ENCODE data around the gene HDGF.

The HDGF gene

DNA sequence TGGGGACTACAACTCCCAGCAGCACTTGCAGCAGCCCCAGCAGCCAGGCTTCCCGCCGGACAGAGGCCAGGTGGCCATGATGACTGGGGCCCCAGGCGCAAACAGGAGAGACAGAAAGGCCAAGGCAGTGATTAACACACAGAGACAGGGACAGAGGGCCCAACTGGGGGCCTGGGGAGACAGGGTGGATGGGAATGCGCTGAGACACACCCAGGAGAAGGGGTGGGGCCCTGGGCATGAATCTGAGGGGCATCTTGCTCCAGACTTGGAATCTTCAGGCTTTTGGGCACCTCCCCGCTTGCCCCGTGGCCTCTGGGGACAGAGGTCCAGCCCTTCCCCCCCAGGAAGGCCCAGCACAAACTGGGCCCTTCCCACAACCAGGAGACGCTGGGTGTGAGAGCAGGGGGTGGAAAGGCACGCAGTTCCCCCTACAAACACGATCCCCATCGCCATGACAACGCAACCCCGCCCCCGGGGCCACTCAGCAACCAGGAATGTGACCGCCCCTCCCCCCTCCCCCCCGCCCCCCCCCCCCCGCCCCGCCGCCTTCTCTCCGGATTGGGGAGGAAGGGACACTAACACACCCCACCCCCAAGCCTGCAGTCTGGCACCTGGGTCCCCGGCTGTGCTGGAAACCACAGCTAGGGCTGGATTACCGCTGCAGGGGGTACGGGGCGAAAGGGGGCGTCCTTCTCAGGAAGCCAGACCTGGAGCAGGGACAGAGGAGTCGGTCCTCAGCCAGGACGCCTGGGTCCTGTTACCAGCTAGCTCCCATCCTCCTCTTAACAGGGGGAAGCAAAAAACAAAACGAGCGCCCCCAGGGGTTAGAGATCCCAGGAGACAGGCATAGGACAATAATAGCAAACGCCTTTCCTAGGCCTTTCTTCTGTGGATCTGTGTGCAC is 4.5 kb downstream of the HDGF start:
- DNase-seq (ENCODE audit: low read depth): peak; percentile 66

DNA sequence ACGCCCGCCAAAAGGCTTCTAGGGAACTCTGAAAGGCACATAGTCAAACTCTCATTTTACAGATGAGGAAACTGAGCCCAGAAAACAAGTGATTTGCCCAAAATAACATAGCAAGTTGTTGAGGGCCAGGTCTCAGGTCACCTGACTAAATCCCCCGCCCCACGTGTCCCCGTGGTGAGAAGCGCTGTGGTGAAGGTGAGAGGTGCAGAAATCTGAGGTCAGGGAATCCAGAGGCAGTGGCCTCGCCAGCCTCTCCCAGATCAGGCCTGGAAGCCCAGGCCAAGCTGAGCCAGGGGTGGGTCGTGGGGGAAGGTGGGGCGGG is 5.1 kb downstream of the HDGF start:
- no peak for DNase-seq (ENCODE audit: low read depth)

DNA sequence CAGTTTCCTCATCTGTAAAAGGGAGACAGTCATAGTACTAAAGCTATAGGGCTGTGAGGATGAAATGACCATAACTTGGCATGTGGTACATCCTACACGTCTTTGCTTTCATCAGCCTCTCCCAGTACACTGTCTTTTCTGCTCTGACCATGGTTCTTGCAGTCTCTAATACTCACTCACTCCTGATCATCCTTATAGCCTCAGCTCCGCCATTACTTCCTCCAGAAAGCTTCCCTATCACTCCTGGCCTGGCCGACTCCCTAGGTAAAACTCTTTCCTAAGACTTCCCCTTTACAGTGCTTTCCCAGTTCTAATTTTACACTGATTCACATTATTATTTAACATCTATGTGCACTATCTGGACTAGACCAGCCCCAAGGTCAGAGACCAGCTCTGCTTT is 5.6 kb downstream of the HDGF start:
- DNase-seq (ENCODE audit: low read depth): no peak

DNA sequence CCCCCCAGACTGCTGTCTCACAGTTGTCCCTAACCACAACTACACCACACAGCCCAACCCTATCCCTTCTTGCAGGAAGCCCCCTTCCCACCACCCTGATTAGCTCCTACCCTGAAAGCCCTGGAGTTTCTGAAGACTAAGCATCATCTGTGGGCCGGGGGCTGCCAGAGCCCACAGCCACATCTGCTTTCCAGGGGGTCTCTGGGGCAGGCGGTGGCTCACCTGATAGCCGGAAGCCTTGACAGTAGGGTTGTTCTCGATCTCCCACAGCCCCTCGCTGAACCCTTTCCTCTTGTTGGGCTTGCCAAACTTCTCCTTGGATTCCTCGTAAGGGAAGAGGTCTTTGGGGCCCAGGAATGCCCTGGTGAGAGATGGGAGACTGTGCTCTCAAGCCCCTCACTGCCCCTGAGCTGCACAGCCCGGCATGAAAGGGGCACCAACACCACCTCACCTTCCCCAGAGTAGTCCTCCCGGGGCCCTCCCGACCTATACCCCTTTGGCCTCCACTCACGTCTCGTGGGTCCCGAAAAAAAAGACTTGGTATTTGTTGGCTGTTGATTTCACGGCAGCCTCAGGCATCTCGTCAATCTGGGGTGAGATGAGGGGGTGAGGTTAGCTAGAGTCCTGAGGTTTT is 6.6 kb downstream of the HDGF start:
- no peak for DNase-seq (ENCODE audit: low read depth)

- no peak for DNase-seq (ENCODE audit: low read depth)
Observed at GRCh38 chr1:156744344-156744743, 7.1 kb downstream of the HDGF start.

- no peak for DNase-seq (ENCODE audit: low read depth)
Observed at GRCh38 chr1:156743367-156744302, 7.8 kb downstream of the HDGF start.

GRCh38 chr1:156742801-156743200 is 8.7 kb downstream of the HDGF start:
- no peak for DNase-seq (ENCODE audit: low read depth)

DNA sequence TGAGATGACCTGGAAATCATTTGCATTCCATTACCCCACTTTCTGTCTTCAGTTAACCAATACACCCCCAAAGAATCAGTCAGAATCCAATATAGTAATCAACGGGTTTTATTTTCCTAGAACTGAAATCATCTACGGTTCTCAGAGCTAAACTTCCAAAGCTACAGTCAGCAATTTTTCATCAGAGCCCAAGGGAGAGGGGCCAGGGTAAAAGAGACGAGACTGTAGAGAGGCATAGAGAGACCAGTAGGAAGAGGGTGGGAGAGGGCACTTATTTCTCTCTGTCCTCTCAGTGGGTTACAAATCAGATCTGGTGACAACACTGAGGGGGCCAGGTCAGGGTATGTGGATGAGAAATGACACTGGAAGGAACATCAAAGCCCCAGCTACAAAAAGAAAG is 9.5 kb downstream of the HDGF start:
- no peak for DNase-seq (ENCODE audit: low read depth)

- DNase-seq (ENCODE audit: low read depth): no peak
Observed at GRCh38 chr1:156741481-156741983, 9.9 kb downstream of the HDGF start.

GRCh38 chr1:156740741-156741480 is 10.6 kb downstream of the HDGF start, which contains the start of gene MRPL24:
Gene MRPL24 (minus strand): TSS chr1:156741088. CDS start chr1:156738704, 2,384 bp downstream.
- DNase-seq (ENCODE audit: low read depth): peak; percentile 89

DNA sequence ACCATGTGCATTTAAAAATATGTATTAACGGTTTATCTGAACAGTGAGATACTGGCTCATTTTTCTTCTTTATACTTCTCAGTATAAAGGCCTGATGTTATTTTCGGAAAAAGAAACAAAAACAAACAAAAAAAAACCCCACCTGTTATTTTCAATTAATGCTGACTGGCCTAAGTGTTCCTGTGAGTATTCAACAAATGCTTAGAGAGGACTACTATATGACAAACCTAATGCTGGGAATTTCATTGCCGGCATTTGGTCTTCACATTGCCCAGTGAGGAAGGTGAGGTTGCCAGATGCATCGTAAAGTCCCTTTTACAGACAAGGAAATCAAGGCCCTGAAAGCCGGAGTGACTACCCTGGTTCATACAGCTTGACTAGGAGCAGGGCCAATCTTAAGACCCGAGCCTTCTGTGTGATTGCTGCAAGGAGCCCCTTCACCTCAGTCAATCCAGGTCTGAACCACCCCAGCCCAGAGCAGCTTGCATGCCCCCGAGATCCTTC is 11.2 kb downstream of the HDGF start:
- no peak for DNase-seq (ENCODE audit: low read depth)

DNA sequence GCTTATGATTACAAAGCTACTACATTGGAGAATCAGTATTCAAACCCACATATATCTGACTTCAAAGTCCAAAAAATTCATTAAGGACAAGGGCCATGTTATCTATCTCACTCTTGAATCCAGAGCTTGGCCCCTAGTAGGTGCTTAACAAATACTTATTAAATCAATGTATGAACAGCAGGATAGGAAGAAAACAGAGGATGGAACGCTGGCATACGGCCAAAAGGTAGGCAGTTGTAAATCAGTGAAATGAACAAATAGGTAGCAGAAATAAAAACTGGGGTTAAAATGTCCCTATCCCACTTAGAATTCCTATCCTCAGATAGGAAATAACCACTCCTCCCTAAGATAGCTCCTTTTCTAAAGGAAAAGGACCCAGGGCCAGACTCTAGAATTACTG is 12.6 kb downstream of the HDGF start:
- DNase-seq (ENCODE audit: low read depth): no peak

DNA sequence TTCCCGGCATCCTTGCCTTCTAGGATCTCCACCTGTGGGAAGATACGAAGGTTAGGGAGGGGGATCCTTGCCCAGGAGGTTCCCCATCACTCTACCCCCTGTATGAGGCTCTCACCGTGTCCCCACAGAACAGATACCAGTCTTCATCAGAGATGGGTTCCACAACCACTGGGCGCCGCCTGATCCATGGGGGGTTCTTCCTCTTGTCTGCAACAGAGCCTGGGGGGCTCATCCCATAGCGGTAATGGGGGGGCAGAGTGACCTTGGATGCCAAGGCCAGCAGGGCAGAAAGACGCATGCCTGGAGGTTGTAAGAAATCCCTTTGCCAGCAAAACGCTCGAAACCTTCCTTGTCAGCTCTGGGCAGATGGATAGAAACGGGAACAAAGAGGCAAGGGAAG is 13.1 kb downstream of the HDGF start:
- no peak for DNase-seq (ENCODE audit: low read depth)

DNA sequence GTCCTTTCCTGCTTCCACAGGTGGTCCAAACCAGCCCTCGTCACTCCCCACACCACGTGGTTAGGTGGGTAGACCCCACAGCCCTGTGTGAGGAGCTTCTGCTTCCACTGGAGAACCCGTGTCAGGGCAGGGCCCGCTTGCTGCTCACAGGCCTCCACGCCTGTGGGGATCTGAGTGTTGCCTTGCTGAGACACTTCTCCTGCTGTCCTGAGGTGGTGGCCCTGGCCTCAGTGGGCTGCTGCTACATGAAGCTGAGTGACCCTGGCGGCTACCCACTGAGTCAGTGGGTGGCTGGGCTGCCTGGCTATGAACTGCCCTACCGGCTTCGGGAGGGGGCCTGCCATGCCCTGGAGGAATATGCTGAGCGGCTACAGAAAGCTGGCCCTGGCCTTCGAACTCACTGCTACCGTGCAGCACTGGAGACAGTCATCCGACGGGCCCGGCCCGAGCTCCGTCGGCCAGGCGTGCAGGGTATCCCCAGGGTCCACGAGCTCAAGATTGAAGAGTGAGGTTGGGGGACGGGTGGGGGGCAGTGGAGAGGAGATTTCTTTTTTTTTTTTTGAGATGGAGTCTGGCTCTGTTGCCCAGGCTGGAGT is 17.4 kb downstream of the HDGF start:
- no peak for DNase-seq (ENCODE audit: low read depth)

- peak; percentile 88 for DNase-seq (ENCODE audit: low read depth)
Observed at GRCh38 chr1:156728599-156729462, 22.6 kb downstream of the HDGF start, which contains the start of gene ISG20L2. Gene ISG20L2 (minus strand): TSS chr1:156728766. CDS start chr1:156727652, 1,114 bp downstream.

- DNase-seq (ENCODE audit: low read depth): peak; percentile 70
Observed at GRCh38 chr1:156727926-156728598, 23.4 kb downstream of the HDGF start, which contains the start of gene METTL25B. Gene METTL25B (plus strand): TSS chr1:156728469. CDS start chr1:156729105, 636 bp downstream.

GRCh38 chr1:156727492-156727891 is 24.0 kb downstream of the HDGF start:
- DNase-seq (ENCODE audit: low read depth): no peak

DNA sequence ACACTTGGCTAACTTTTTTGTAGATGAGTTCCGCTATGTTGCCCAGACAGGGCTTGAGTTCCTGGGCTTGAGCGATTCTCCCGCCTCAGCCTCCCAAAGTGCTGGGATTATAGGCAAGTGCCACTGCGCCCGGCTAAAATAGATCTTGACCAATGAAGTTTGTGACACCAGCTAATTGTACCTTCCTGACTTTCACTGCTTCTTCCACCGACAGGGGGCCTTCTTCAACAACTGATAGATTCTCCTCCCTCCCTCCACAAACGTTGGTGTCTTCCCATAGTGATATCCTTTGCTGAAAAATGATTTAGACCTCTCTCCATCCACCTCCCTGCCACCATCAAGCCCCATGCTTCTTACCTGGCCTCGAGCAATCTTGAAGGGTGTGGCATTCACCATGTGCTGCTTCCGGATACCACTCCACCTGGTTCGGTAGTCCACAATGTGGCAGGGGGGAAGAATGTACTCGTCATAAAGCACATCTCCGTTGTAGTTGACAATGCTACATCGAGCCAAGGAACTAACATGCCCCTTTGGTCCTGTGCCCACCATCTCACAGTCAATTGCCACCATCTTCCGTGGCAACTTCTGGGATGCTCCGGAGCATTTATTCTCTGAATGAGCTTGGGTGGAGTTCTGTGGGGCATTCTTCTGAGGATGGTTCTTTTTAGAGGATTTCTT is 24.8 kb downstream of the HDGF start:
- DNase-seq (ENCODE audit: low read depth): no peak

Measured in stimulated activated CD8-positive, alpha-beta memory T cell treated with anti-CD3 and anti-CD28 coated beads, Interleukin-4, amount 100 ng/mL, for 24 hours (primary cell).